HG03342 (cell line): ENCODE data around the gene GSTT2.
A peak's percentile ranks its signal among the peaks of the same experiment; 100 is the strongest.
"Not testable (repeated sequence)": the region's sequence is repeated elsewhere in the genome, so short reads cannot be mapped to it uniquely, and the experiment has no call there.

Experiments used
- ATAC-seq: cut with Tn5 transposase; IDR thresholded peaks from one replicate; pipeline ENCODE4 v1.9.1; 2021; ENCODE audit warnings: mild to moderate bottlenecking, moderate library complexity; ENCODE audit not compliant: unreplicated experiment

GSTT2 gene

GRCh38 chr22:23974345-23974744 is 5.6 kb upstream of the GSTT2 start, which contains the start of gene DDT:
DDT (minus strand) TSS chr22:23974441; CDS start chr22:23974414, 27 bp downstream.
- peak; percentile 89 for ATAC-seq

DNA sequence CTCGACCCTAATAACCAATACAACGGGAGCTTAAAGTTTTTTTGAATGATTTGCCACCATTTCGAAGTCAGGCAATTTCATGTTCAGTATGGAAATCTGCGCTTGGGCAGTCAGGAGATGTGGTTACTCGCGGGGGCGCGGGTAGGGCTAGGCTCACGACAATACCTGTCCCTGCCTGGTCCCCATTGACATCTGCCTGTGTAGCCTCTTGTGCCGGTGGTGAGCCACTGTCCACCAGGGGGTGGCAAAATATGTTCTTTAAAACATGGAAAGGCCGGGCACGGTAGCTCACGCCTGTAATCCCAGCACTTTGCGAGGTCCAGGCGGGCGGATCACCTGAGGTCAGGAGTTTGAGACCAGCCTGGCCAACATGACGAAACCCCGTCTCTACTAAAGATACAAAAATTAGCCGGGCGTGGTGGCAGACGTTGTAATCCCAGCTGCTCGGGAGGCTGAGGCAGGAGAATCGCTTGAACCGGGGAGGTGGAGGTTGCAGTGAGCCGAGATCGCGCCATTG is 5.0 kb upstream of the GSTT2 start:
- ATAC-seq: peak; percentile 34

DNA sequence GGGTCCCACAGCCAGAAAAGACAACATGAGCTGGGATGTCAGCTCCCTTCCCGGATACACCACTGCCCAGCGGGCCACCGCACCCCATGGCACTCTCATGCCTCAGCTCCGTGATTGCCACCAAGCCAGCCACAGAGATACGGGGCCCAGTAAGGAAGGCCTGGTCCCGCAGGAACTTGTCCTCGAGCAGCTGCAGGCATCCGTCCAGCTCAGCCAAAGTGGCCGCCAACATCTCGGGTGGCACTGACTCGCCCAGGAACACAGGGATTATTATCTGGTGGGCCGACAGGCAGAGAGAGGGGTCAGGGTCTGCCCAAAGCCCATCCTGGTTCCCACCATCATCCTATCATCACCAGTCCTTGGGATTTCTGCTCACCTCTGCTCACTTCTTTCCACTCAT is 2.6 kb upstream of the GSTT2 start:
- ATAC-seq: not testable (repeated sequence)

- not testable (repeated sequence) for ATAC-seq
Observed at GRCh38 chr22:23980567-23980966, 633 bp downstream of the GSTT2 start.

- ATAC-seq: no peak
Observed at GRCh38 chr22:23984430-23984829, 4.5 kb downstream of the GSTT2 start.

- not testable (repeated sequence) for ATAC-seq
Observed at GRCh38 chr22:23986089-23986488, 6.2 kb downstream of the GSTT2 start.

DNA sequence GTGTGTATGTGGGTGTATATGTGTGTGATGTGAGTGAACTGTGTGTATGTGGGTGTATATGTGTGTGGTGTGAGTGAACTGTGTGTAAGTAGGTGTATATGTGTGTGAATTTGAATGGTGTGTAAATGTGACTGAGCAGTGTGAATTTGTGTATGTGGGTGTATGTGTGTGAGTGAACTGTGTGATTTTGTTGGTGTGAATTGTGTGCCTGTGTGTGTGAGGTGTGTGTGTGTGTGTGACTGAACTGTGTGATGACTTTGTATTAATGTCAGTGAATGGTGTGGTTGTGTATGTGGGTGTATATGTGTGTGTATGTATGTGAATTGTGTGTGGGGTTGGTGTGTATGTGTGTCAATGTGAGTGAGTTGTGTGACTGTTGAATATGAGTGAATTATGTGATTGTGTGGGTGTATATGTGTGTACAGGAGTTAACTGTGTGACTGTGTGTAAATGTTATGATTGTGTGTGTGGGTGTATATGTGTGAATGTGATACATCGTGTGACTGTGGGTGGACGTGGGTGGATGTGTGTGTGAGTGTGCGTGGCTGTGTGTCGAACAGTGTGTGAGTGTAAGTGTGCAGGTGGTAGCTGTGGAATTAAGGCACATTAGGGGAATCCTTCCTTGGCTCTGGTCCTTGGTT is 6.7 kb downstream of the GSTT2 start:
- not testable (repeated sequence) for ATAC-seq

- not testable (repeated sequence) for ATAC-seq
Observed at GRCh38 chr22:23989583-23990244, 9.8 kb downstream of the GSTT2 start.

- ATAC-seq: not testable (repeated sequence)
Observed at GRCh38 chr22:23993080-23993479, 13.1 kb downstream of the GSTT2 start.

DNA sequence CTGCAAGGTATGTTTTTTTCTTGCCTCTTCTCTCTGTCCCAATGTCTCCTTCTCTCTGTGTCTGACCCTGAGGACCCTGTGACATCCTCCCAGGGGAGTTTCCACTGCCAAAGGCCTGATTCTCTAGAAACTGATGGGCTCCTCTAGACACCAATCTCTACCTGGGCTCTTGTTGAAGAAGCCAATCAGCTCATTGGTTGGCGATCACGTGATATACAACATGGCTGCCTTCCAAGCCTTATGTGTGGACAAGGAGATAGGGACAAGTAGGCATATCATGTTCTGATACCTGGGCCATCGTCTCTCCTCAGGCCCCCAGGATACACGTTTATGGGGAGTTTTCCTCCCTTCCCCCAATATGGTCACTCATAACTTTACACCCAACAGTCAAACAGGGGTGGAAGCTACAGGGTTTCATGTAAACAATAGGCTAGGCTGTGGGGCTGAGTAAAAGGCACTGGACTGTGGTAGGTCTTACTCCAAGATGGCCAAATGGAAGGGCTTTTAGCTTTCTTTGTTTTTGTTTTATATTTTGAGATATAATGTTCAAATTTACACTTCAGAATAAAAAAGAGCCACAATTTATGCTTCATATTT is 13.7 kb downstream of the GSTT2 start:
- not testable (repeated sequence) for ATAC-seq

GRCh38 chr22:23997092-23997491 is 17.2 kb downstream of the GSTT2 start:
- ATAC-seq: no peak

DNA sequence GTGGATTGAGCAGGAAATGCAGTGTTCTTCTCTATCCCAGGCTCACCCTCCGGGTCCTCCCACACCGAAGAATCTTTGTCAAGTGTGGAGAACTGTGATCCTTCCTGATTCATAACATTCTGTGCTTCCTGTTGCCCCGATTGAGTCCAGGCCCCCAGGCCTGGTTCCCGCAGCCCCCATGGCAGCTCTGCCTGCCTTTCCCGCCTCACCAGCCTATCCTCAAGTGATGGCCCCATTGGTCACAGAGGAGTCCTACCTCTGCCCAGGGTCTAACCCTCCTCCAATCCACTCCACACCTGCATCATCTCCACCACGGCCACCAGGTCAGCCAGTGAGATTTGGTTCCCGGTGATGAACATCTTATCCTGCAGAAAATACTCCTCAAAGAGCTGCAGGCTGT is 19.8 kb downstream of the GSTT2 start:
- ATAC-seq: not testable (repeated sequence)

GRCh38 chr22:24001314-24001713 is 21.4 kb downstream of the GSTT2 start:
- ATAC-seq: no peak

DNA sequence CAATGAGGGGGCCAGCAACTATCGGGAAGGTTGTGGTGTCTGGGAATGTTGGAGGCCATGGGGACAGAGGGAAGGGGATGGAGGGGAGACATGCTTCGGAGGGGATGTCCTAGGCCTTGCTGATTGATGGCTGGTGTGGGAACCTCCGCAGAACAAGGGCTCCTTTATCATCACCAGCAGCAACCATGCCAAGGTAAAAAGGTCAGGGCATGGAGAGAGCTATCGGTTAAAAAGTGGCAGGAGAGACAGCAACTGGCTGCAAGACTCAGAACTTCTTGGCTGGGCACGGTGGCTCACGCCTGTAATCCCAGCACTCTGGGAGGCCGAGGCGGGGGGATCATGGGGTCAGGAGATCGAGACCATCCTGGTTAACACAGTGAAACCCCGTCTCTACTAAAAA is 22.3 kb downstream of the GSTT2 start:
- ATAC-seq: no peak

DNA sequence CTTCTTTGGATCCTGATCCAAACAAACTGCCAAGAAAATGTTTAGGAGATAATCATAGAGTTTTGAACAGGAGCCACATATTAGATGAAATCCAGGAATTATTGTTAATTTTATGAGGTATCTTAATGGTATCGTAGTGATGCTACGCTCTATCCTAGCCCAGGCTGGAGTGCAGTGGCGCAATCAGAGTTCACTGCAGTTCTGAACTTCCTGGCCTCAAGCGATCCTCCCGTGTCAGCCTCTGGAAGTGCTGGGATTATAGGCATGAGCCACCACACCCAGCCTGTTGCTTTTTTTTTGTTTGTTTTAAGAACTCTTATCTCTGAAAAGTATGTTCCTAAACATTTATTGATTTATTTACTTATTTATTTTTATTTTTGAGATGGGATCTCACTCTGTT is 22.9 kb downstream of the GSTT2 start:
- ATAC-seq: no peak

GRCh38 chr22:24003887-24004286 is 24.0 kb downstream of the GSTT2 start:
- ATAC-seq: no peak

DNA sequence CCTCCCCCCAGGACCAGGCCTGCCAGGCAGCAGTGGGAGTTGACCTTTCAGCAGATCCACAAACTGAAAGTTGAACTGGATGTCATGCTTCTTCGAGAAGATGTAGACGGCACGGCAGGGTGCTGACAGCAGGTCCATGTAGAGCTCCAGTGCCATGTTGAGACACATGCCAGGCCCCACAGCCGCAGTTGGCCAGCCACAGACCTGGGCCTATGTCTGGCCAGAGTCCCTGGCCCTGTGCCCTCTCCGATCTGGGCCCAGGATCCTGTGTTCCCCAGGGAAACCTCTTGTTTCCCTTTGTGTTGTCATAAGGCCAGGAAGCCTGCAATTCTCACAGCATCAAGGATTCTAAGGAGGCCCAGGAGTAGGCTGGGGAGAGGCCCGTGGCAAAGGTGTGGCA is 25.3 kb downstream of the GSTT2 start, which contains the start of gene GSTT4:
TSS of gene GSTT4 (minus strand) at position 253 of the 400 bp plus-strand sequence. CDS start at position 156, 97 bp downstream.
- ATAC-seq: no peak

DNA sequence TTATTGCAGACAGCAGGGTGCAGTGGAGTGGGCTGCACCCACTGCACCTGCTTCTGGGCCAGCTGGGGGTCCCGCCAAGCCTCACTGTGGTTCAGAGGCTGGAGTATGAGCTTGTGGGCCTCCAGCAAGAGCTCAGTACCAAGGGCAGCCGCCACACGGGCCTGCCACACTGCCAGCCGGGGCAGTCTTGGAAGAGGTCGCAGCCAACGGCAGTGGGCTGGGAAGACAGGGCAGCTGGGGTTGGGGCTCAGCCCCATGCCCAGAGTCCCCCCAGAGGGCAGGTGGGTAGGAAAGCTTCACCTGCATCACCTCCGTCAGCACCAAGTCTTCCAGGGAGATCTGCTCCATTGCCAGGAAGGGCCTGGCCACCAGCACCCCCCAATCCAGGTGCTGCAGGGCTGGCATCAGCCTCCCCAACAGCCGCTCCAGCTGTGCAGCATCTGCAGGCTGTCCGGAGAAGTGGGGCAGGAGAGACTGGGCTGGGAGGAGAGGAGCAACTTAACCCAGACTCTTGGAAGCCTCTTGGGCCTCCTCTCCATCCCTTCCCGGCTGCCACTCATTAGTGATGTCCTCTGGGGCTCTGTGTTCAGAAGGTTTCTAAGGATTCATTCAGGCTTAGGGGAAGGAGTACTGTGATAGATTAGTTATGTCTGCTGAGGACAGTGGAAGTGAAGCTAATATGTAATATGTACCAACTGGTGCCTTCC is 26.4 kb downstream of the GSTT2 start:
- ATAC-seq: no peak

- ATAC-seq: no peak
Observed at GRCh38 chr22:24006914-24007214, 26.9 kb downstream of the GSTT2 start.

DNA sequence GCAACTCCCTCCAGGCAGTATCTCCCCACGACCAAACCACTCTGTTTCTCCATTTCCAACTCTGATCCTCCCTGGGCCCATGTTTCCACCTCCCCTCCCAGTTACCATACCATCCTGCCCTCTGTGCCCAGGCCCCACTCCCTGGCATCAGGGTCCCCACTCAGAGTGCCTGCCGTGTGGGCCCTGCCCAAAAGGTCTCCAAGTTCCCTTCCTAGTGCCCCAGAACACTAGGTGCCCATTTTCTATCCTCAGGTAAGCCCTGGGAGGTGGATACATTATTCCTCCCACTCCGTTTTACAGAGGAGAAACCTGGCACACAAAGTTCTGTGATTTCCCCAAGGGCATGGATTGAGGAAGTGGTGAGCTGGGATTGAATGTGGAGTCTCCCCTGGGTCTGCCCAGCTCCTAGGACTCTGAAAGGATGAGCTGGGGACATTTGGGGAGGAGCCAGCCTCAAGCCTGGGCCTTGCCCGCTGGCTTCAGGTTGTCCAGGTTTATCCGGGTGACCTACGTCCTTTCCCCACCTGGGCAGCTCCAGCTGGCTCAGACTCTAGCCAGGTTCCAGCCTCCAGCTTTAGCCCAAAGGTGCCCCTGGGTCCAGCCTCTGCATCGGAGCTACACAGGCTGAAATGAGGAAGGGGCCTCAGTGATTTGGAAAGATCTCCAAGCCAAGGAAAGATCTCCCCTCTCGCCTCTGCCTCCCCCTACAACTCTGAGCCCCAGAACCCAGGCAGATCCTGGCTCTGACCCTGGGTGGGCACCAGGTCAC is 27.5 kb downstream of the GSTT2 start:
- ATAC-seq: no peak

DNA sequence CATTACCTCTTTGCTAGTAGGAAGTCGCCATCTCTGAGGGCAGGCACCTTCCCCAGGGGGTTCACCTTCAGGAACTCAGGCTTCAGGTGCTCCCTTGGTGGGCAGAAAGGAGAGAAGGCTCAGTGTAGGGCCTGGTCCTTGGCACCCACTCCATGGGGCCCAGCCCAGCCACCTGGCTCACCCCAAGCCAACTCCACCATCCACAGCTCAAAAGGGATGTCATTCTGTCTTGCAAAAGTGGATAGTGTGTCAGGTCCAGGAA is 28.0 kb downstream of the GSTT2 start:
- ATAC-seq: no peak
